ENCODE data around the gene CHST11.

GRCh38 chr12:104643819-104644669, 187.3 kb downstream of the CHST11 start:
- TF ChIP-seq CTCF (conservative IDR thresholded peaks at IDR 0.05; ENCODE audit: low read depth, low read length) (no peak), USF2 (IDR thresholded peaks at IDR 0.05; ENCODE audit: low read depth, low read length) (no peak), POLR2A (IDR thresholded peaks at IDR 0.05; ENCODE audit: low read depth, low read length) (no peak), RAD21 (IDR thresholded peaks at IDR 0.05; ENCODE audit: low read length) (no peak), BHLHE40 (IDR thresholded peaks at IDR 0.05; ENCODE audit: low read depth, low read length) (no peak), CEBPB (IDR thresholded peaks at IDR 0.05; ENCODE audit: low read depth, low read length) (no peak), MAZ (IDR thresholded peaks at IDR 0.05; ENCODE audit: borderline replicate concordance, low read depth, low read length) (no peak), NFE2L2 (IDR thresholded peaks at IDR 0.05; ENCODE audit: low read depth, low read length) (no peak), MXI1 (IDR thresholded peaks at IDR 0.05; ENCODE audit: borderline replicate concordance, low read depth, low read length) (no peak), FOS (IDR thresholded peaks at IDR 0.05; ENCODE audit: low read depth, low read length) (no peak), RFX5 (IDR thresholded peaks at IDR 0.05; ENCODE audit: low read depth, low read length) (no peak)
